SK-N-SH (cell line): Measurements from ENCODE around the gene CCDC81. TPM values are rescaled to one million over a fixed set of nuclear protein-coding genes. Genes with fewer than 3 reads are reported as not detected.

Experiments used
- CTCF ChIA-PET: fragments of 300-600, 350-600 bp; formaldehyde crosslinking; extraction: SDS; loops from one replicate; lab custom pipeline; 2021; lab: Yijun Ruan, JAX
- POLR2A ChIA-PET: fragments of 350-600 bp; sonication (Branson Sonifier 250); formaldehyde crosslinking; extraction: SDS; loops from one replicate; lab custom pipeline; 2020; ENCODE audit warnings: antibody characterized with exemption, inconsistent platforms; lab: Yijun Ruan, JAX
- DNase-seq: peaks from one replicate; pipeline ENCODE4 v3.0.0; 2012
- H2AFZ ChIP-seq: fragments of 200-600 bp; sonication (generic); 2 replicates; pipeline ENCODE4 v1.8.1; 2016; ENCODE audit warnings: antibody characterized with exemption, mild to moderate bottlenecking, low read depth
- H3F3A ChIP-seq: fragments of 200-600 bp; sonication (generic); replicated peaks from 2 replicates; pipeline ENCODE3; 2016; ENCODE audit warnings: antibody characterized with exemption, mild to moderate bottlenecking; ENCODE audit not compliant: insufficient read depth
- H3K27ac ChIP-seq, 2 experiments: fragments of 200-500 bp in 1 of 2; fragments of 200-600 bp in 1 of 2; sonication (Bioruptor generic) in 1 of 2; sonication (generic), shearing (Covaris generic) in 1 of 2; 2 replicates each; pipeline versions ENCODE4 v1.5.1 to v1.6.1; 2014 to 2016; ENCODE audit warnings: low read depth in 2 of 2, inconsistent platforms in 1 of 2, low read length in 1 of 2, mild to moderate bottlenecking in 1 of 2, mixed read lengths in 1 of 2
- H3K27me3 ChIP-seq: fragments of 200-600 bp; sonication (generic), shearing (Covaris generic); 2 replicates; pipeline ENCODE4 v1.6.1; 2016; ENCODE audit warnings: mixed run types; ENCODE audit not compliant: insufficient read depth
- H3K36me3 ChIP-seq, 2 experiments: fragments of 200-500 bp in 1 of 2; fragments of 200-600 bp in 1 of 2; sonication (Bioruptor generic) in 1 of 2; sonication (generic) in 1 of 2; replicated peaks in 1 of 2; 2 replicates each; pipeline versions ENCODE3 to v1.5.1; 2014 to 2016; ENCODE audit warnings: low read length in 1 of 2, mild to moderate bottlenecking in 1 of 2; ENCODE audit not compliant: insufficient read depth in 2 of 2, control insufficient read depth in 1 of 2
- H3K4me1 ChIP-seq, 2 experiments: fragments of 200-500 bp in 1 of 2; fragments of 200-600 bp in 1 of 2; sonication (Bioruptor generic) in 1 of 2; sonication (generic), shearing (Covaris generic) in 1 of 2; 2 replicates each; pipeline versions ENCODE4 v1.5.1 to v1.6.1; 2014 to 2016; ENCODE audit warnings: low read depth in 1 of 2, low read length in 1 of 2, mixed run types in 1 of 2; ENCODE audit not compliant: insufficient read depth in 2 of 2, control insufficient read depth in 1 of 2
- H3K4me2 ChIP-seq: fragments of 200-600 bp; sonication (generic), shearing (Covaris generic); 2 replicates; pipeline ENCODE4 v1.6.1; 2017; ENCODE audit warnings: mixed run types
- H3K4me3 ChIP-seq, 2 experiments: fragments of 200-500 bp in 1 of 2; fragments of 200-600 bp in 1 of 2; sonication (Bioruptor generic) in 1 of 2; sonication (generic), shearing (Covaris generic) in 1 of 2; 2 replicates each; pipeline versions ENCODE4 v1.5.1 to v1.8.1; 2014 to 2016; ENCODE audit warnings: low read depth in 2 of 2, inconsistent platforms in 1 of 2, low read length in 1 of 2, mild to moderate bottlenecking in 1 of 2, mixed read lengths in 1 of 2, moderate library complexity in 1 of 2
- H3K79me2 ChIP-seq: fragments of 200-600 bp; sonication (generic); 2 replicates; pipeline ENCODE4 v1.8.1; 2017; ENCODE audit warnings: mild to moderate bottlenecking; ENCODE audit not compliant: insufficient read depth
- H3K9ac ChIP-seq: fragments of 200-600 bp; sonication (generic); 2 replicates; pipeline ENCODE4 v1.6.1; 2017; ENCODE audit warnings: mixed run types
- H3K9me2 ChIP-seq: fragments of 200-600 bp; sonication (generic); 2 replicates; pipeline ENCODE4 v1.6.1; 2017; ENCODE audit warnings: mixed run types
- H3K9me3 ChIP-seq: fragments of 200-600 bp; sonication (generic); 2 replicates; pipeline ENCODE4 v1.6.1; 2017; ENCODE audit warnings: mixed run types, mild to moderate bottlenecking, moderate library complexity
- H4K20me1 ChIP-seq: fragments of 200-600 bp; sonication (generic); 2 replicates; pipeline ENCODE4 v1.6.1; 2017; ENCODE audit warnings: mild to moderate bottlenecking, mixed run types; ENCODE audit not compliant: insufficient read depth
- CHD2 ChIP-seq: fragments of 150-350 bp; IDR thresholded peaks from 2 replicates; pipeline ENCODE4 v1.6.1; 2018; ENCODE audit warnings: low read length; ENCODE audit not compliant: partially characterized antibody
- ELF1 ChIP-seq: IDR thresholded peaks from 2 replicates; pipeline ENCODE4 v1.4.0; 2012
- EZH2phosphoT487 ChIP-seq: fragments of 200-600 bp; sonication (generic); IDR thresholded peaks from 2 replicates; pipeline ENCODE4 v1.6.1; 2017; ENCODE audit warnings: low read depth, mixed run types, mild to moderate bottlenecking, antibody characterized with exemption, moderate library complexity, borderline replicate concordance
- FOSL2 ChIP-seq: IDR thresholded peaks from 2 replicates; pipeline ENCODE4 v1.4.0; 2012; ENCODE audit warnings: low read depth, mild to moderate bottlenecking, moderate library complexity, borderline replicate concordance
- FOXJ3 ChIP-seq: sonication (generic); formaldehyde crosslinking; IDR thresholded peaks from 2 replicates; pipeline ENCODE4 v1.5.1; 2020; ENCODE audit warnings: mild to moderate bottlenecking, missing genetic modification reagents
- FOXM1 ChIP-seq: IDR thresholded peaks from 2 replicates; pipeline ENCODE4 v1.4.0; 2012; ENCODE audit warnings: low read depth, mild to moderate bottlenecking
- GATA2 ChIP-seq: sonication (generic); formaldehyde crosslinking; IDR thresholded peaks from 2 replicates; pipeline ENCODE4 v1.5.0; 2020; ENCODE audit warnings: mild to moderate bottlenecking, missing genetic modification reagents
- JUND ChIP-seq: IDR thresholded peaks from 2 replicates; pipeline ENCODE4 v1.4.0; 2012
- MEF2A ChIP-seq: IDR thresholded peaks from 2 replicates; pipeline ENCODE4 v1.4.0; 2012; ENCODE audit warnings: low read depth, borderline replicate concordance
- MXI1 ChIP-seq: IDR thresholded peaks from 2 replicates; pipeline ENCODE4 v1.6.1; 2012; ENCODE audit warnings: mild to moderate bottlenecking, low read depth, low read length, improper control_type of control experiment
- NFIC ChIP-seq: IDR thresholded peaks from 2 replicates; pipeline ENCODE4 v1.4.0; 2012; ENCODE audit warnings: borderline replicate concordance
- NRF1 ChIP-seq: IDR thresholded peaks from 2 replicates; pipeline ENCODE4 v1.6.1; 2012; ENCODE audit warnings: low read depth, mild to moderate bottlenecking, low read length
- RAD21 ChIP-seq: IDR thresholded peaks from 2 replicates; pipeline ENCODE4 v1.6.1; 2012; ENCODE audit warnings: mild to moderate bottlenecking, low read length
- RCOR1 ChIP-seq: fragments of 150-350 bp; IDR thresholded peaks from 2 replicates; pipeline ENCODE4 v1.6.1; 2017; ENCODE audit warnings: antibody characterized with exemption, low read length
- RFX5 ChIP-seq: IDR thresholded peaks from 2 replicates; pipeline ENCODE4 v1.6.1; 2012; ENCODE audit warnings: mild to moderate bottlenecking, improper control_type of control experiment, low read length
- SIN3A ChIP-seq: IDR thresholded peaks from 2 replicates; pipeline ENCODE4 v1.6.1; 2012; ENCODE audit warnings: low read depth, mild to moderate bottlenecking, low read length, moderate library complexity, borderline replicate concordance
- SMC3 ChIP-seq: IDR thresholded peaks from 2 replicates; pipeline ENCODE4 v1.6.1; 2012; ENCODE audit warnings: low read depth, low read length, improper control_type of control experiment
- TCF12 ChIP-seq: IDR thresholded peaks from 2 replicates; pipeline ENCODE4 v1.4.0; 2012
- TEAD4 ChIP-seq: IDR thresholded peaks from 2 replicates; pipeline ENCODE4 v1.4.0; 2012; ENCODE audit warnings: mild to moderate bottlenecking, borderline replicate concordance; ENCODE audit not compliant: insufficient read depth
- YY1 ChIP-seq: IDR thresholded peaks from 2 replicates; pipeline ENCODE4 v1.4.0; 2012; ENCODE audit warnings: low read depth, mild to moderate bottlenecking
- WGBS: methylation state at CpG from one replicate; pipeline ENCODE4 v1.1.6; 2017; ENCODE audit warnings: low lambda C conversion rate; 5-methylcytosine and 5-hydroxymethylcytosine counted together
- polyA plus RNA-seq, 3 experiments: library from polyadenylated mRNA; depleted of rRNA; stranded (reverse); fragments of >200 nt; gene quantifications; 2 replicates each; pipeline ENCODE4 v1.2.3, GENCODE V29; 2012
- TF ChIP-seq, protein P1 (sequence below): IDR thresholded peaks from 2 replicates; pipeline ENCODE4 v1.4.0; 2012; ENCODE audit warnings: low read depth, borderline replicate concordance
- TF ChIP-seq, protein P2 (sequence below): IDR thresholded peaks from 2 replicates; pipeline ENCODE4 v1.6.1; 2012; ENCODE audit warnings: mild to moderate bottlenecking, low read depth, low read length, moderate library complexity
- TF ChIP-seq, protein P3 (sequence below): IDR thresholded peaks from 2 replicates; pipeline ENCODE4 v1.4.0; 2012; ENCODE audit warnings: low read depth, borderline replicate concordance
- TF ChIP-seq, protein P4 (sequence below): IDR thresholded peaks from 2 replicates; pipeline ENCODE4 v1.4.0; 2012; ENCODE audit warnings: low read depth
- TF ChIP-seq, protein P5 (sequence below): fragments of 150-350 bp; IDR thresholded peaks from 2 replicates; pipeline ENCODE4 v1.6.1; 2017; ENCODE audit warnings: antibody characterized with exemption, low read length, low read depth, borderline replicate concordance
- TF ChIP-seq, protein P6 (sequence below): fragments of 200-600 bp; sonication (generic); IDR thresholded peaks from 2 replicates; pipeline ENCODE4 v1.6.1; 2017; ENCODE audit warnings: antibody characterized with exemption, mild to moderate bottlenecking, moderate library complexity

The CCDC81 gene
- polyA plus RNA-seq, 1 of the 3 experiments (the other 2 are of a cell fraction) = 0.49 TPM

DNA sequence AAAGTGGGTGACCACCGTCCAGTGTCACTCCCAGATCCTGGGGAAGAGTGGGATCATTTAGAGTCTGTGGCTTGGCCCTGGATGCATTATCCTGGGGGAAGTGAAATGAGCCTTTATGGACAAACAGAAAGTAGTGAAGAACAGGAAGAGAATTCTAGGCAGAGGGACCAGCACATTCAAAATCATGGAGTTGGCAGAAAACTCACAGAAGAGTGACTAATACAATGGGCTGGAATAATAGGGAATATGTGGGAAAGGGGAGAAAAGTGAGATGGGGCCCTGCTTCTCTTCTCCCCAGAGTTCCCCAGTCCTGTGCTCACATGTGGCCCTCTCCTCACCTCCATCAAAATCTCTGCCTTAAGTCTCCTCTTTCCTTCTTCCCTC, 84.3 kb downstream of the CCDC81 start:
- Histone ChIP-seq H3K79me2 (no peaks in the 10 kb centered on the region), H3K9ac (peak overlapping the region; percentile 40; the same call in 1 of the 2 replicates), H3K36me3 (no peaks in the 10 kb centered on the region), H4K20me1 (no peaks in the 10 kb centered on the region), H3K27me3 (no peaks in the 10 kb centered on the region), H3K4me1 (peaks cover 2 to 21% of the 10 kb centered on the region in 2 experiments; a peak in 3 of 4 replicates), H3K9me3 (no peaks in the 10 kb centered on the region), H3K27ac (peak overlapping the region in 1 of 2 experiments; percentile 87; a peak in 3 of 4 replicates), H2AFZ (no peak overlapping the region), H3K9me2 (no peaks in the 10 kb centered on the region), H3K4me3 (no peak overlapping the region), H3K4me2 (no peak overlapping the region), H3F3A (peaks cover 7% of the 10 kb centered on the region)
- 93% methylated on average over 1 of the region's 1 CpG for WGBS
- CTCF ChIA-PET = no interaction called here
- no peak for TF ChIP-seq NRF1
- TF ChIP-seq FOSL2 = peak; percentile 40; the same call in 1 of the 2 replicates
- no peak for TF ChIP-seq SIN3A
- TF ChIP-seq ELF1 = no peak
- no peak for TF ChIP-seq CHD2
- no peak for TF ChIP-seq FOXJ3 (CRISPR knock-in tag)
- no peak for TF ChIP-seq SMC3
- no peak for TF ChIP-seq TCF12
- no peak for TF ChIP-seq RCOR1
- TF ChIP-seq MXI1 = no peak
- peak; percentile 41; the same call in 1 of the 2 replicates for TF ChIP-seq NFIC
- no peak for TF ChIP-seq GATA2
- TF ChIP-seq, protein P1, sequence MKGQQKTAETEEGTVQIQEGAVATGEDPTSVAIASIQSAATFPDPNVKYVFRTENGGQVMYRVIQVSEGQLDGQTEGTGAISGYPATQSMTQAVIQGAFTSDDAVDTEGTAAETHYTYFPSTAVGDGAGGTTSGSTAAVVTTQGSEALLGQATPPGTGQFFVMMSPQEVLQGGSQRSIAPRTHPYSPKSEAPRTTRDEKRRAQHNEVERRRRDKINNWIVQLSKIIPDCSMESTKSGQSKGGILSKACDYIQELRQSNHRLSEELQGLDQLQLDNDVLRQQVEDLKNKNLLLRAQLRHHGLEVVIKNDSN = no peak
- TF ChIP-seq RAD21 = no peak
- TF ChIP-seq, protein P2, sequence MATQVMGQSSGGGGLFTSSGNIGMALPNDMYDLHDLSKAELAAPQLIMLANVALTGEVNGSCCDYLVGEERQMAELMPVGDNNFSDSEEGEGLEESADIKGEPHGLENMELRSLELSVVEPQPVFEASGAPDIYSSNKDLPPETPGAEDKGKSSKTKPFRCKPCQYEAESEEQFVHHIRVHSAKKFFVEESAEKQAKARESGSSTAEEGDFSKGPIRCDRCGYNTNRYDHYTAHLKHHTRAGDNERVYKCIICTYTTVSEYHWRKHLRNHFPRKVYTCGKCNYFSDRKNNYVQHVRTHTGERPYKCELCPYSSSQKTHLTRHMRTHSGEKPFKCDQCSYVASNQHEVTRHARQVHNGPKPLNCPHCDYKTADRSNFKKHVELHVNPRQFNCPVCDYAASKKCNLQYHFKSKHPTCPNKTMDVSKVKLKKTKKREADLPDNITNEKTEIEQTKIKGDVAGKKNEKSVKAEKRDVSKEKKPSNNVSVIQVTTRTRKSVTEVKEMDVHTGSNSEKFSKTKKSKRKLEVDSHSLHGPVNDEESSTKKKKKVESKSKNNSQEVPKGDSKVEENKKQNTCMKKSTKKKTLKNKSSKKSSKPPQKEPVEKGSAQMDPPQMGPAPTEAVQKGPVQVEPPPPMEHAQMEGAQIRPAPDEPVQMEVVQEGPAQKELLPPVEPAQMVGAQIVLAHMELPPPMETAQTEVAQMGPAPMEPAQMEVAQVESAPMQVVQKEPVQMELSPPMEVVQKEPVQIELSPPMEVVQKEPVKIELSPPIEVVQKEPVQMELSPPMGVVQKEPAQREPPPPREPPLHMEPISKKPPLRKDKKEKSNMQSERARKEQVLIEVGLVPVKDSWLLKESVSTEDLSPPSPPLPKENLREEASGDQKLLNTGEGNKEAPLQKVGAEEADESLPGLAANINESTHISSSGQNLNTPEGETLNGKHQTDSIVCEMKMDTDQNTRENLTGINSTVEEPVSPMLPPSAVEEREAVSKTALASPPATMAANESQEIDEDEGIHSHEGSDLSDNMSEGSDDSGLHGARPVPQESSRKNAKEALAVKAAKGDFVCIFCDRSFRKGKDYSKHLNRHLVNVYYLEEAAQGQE = no peak
- TF ChIP-seq JUND = no peak
- TF ChIP-seq, protein P3, sequence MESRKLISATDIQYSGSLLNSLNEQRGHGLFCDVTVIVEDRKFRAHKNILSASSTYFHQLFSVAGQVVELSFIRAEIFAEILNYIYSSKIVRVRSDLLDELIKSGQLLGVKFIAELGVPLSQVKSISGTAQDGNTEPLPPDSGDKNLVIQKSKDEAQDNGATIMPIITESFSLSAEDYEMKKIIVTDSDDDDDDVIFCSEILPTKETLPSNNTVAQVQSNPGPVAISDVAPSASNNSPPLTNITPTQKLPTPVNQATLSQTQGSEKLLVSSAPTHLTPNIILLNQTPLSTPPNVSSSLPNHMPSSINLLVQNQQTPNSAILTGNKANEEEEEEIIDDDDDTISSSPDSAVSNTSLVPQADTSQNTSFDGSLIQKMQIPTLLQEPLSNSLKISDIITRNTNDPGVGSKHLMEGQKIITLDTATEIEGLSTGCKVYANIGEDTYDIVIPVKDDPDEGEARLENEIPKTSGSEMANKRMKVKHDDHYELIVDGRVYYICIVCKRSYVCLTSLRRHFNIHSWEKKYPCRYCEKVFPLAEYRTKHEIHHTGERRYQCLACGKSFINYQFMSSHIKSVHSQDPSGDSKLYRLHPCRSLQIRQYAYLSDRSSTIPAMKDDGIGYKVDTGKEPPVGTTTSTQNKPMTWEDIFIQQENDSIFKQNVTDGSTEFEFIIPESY = no peak
- no peak for TF ChIP-seq MEF2A
- TF ChIP-seq, protein P4, sequence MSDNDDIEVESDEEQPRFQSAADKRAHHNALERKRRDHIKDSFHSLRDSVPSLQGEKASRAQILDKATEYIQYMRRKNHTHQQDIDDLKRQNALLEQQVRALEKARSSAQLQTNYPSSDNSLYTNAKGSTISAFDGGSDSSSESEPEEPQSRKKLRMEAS = 0 out of 2 replicates have a peak, but pooled peaks have one; percentile 15
- TF ChIP-seq TEAD4 = no peak
- TF ChIP-seq FOXM1 = no peak
- no peak for TF ChIP-seq RFX5
- TF ChIP-seq, protein P5, sequence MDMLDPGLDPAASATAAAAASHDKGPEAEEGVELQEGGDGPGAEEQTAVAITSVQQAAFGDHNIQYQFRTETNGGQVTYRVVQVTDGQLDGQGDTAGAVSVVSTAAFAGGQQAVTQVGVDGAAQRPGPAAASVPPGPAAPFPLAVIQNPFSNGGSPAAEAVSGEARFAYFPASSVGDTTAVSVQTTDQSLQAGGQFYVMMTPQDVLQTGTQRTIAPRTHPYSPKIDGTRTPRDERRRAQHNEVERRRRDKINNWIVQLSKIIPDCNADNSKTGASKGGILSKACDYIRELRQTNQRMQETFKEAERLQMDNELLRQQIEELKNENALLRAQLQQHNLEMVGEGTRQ = no peak
- TF ChIP-seq, protein P6, sequence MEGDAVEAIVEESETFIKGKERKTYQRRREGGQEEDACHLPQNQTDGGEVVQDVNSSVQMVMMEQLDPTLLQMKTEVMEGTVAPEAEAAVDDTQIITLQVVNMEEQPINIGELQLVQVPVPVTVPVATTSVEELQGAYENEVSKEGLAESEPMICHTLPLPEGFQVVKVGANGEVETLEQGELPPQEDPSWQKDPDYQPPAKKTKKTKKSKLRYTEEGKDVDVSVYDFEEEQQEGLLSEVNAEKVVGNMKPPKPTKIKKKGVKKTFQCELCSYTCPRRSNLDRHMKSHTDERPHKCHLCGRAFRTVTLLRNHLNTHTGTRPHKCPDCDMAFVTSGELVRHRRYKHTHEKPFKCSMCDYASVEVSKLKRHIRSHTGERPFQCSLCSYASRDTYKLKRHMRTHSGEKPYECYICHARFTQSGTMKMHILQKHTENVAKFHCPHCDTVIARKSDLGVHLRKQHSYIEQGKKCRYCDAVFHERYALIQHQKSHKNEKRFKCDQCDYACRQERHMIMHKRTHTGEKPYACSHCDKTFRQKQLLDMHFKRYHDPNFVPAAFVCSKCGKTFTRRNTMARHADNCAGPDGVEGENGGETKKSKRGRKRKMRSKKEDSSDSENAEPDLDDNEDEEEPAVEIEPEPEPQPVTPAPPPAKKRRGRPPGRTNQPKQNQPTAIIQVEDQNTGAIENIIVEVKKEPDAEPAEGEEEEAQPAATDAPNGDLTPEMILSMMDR = no peak
- no peak for TF ChIP-seq EZH2phosphoT487
- TF ChIP-seq YY1 = no peak
- POLR2A ChIA-PET = no interaction called here
- no peak for DNase-seq
